GM18951 (cell line): Measurements from ENCODE around the gene NSF.
"Not testable (repeated sequence)": the region's sequence is repeated elsewhere in the genome, so short reads cannot be mapped to it uniquely, and the experiment has no call there.

ENCODE experiments used
- POLR2A ChIP-seq: IDR thresholded peaks from 4 replicates; pipeline ENCODE4 v1.6.1; 2011; ENCODE audit warnings: mild to moderate bottlenecking; ENCODE audit not compliant: insufficient read length, insufficient read depth; ENCODE audit errors: extremely low read depth
- in situ Hi-C: fragments of 300-500 bp; cut with MboI; formaldehyde crosslinking; loops from one replicate; pipeline ENCODE4 v1.12.0; 2022; ENCODE audit warnings: low sequenced_read_pairs, mixed read lengths, inconsistent platforms; ENCODE audit not compliant: unreplicated experiment

The NSF gene

GRCh38 chr17:46788796-46789195, 198.3 kb downstream of the NSF start:
- in situ Hi-C loops, result no loop called here
- no peak for TF ChIP-seq POLR2A

- in situ Hi-C loops, result no loop called here
- TF ChIP-seq POLR2A, result no peak
Measured at GRCh38 chr17:46789610-46790009, 199.1 kb downstream of the NSF start.

- in situ Hi-C loops, result no loop called here
- TF ChIP-seq POLR2A, result no peak
Measured at GRCh38 chr17:46790216-46790615, 199.7 kb downstream of the NSF start.

- no peak for TF ChIP-seq POLR2A
- in situ Hi-C loops, result no loop called here
Measured at GRCh38 chr17:46791531-46791930, 201.1 kb downstream of the NSF start.

- in situ Hi-C loops, result no loop called here
- TF ChIP-seq POLR2A, result no peak
Measured at GRCh38 chr17:46792071-46792470, 201.6 kb downstream of the NSF start.

GRCh38 chr17:46793023-46793422, 202.6 kb downstream of the NSF start:
- in situ Hi-C loops, result not testable (repeated sequence)

GRCh38 chr17:46793541-46793940, 203.1 kb downstream of the NSF start:
- in situ Hi-C loops, result no loop called here
- TF ChIP-seq POLR2A, result no peak

GRCh38 chr17:46794318-46794717, 203.8 kb downstream of the NSF start:
- in situ Hi-C loops, result no loop called here
- TF ChIP-seq POLR2A, result no peak

GRCh38 chr17:46795379-46795952, 205.0 kb downstream of the NSF start:
- no peak for TF ChIP-seq POLR2A
- in situ Hi-C loops, result no loop called here

GRCh38 chr17:46796084-46796483, 205.6 kb downstream of the NSF start:
- in situ Hi-C loops, result no loop called here

GRCh38 chr17:46796524-46796923, 206.1 kb downstream of the NSF start:
- in situ Hi-C loops, result no loop called here

More at GRCh38 chr17:46796084-46796483, 205.6 kb downstream of the NSF start:
- no peak for TF ChIP-seq POLR2A

GRCh38 chr17:46796956-46797530, 206.6 kb downstream of the NSF start:
- TF ChIP-seq POLR2A, result no peak
- in situ Hi-C loops, result no loop called here

More at GRCh38 chr17:46796524-46796923, 206.1 kb downstream of the NSF start:
- no peak for TF ChIP-seq POLR2A

GRCh38 chr17:46800573-46800972, 210.1 kb downstream of the NSF start:
- in situ Hi-C loops, result no loop called here
- no peak for TF ChIP-seq POLR2A

- in situ Hi-C loops, result no loop called here
- no peak for TF ChIP-seq POLR2A
Measured at GRCh38 chr17:46802800-46803199, 212.3 kb downstream of the NSF start.
